PC-9 (cell line): ENCODE measurements around the gene AIF1L.

Experiments used
- CTCF ChIP-seq: fragments of 200-600 bp; sonication (generic); conservative IDR thresholded peaks from 2 replicates; pipeline ENCODE4 v1.6.1; 2017; ENCODE audit warnings: mixed run types, antibody characterized with exemption, mild to moderate bottlenecking, moderate library complexity
- EZH2 ChIP-seq: fragments of 200-600 bp; sonication (generic); IDR thresholded peaks from 2 replicates; pipeline ENCODE4 v1.8.0; 2017; ENCODE audit warnings: antibody characterized with exemption, low read depth

DNA sequence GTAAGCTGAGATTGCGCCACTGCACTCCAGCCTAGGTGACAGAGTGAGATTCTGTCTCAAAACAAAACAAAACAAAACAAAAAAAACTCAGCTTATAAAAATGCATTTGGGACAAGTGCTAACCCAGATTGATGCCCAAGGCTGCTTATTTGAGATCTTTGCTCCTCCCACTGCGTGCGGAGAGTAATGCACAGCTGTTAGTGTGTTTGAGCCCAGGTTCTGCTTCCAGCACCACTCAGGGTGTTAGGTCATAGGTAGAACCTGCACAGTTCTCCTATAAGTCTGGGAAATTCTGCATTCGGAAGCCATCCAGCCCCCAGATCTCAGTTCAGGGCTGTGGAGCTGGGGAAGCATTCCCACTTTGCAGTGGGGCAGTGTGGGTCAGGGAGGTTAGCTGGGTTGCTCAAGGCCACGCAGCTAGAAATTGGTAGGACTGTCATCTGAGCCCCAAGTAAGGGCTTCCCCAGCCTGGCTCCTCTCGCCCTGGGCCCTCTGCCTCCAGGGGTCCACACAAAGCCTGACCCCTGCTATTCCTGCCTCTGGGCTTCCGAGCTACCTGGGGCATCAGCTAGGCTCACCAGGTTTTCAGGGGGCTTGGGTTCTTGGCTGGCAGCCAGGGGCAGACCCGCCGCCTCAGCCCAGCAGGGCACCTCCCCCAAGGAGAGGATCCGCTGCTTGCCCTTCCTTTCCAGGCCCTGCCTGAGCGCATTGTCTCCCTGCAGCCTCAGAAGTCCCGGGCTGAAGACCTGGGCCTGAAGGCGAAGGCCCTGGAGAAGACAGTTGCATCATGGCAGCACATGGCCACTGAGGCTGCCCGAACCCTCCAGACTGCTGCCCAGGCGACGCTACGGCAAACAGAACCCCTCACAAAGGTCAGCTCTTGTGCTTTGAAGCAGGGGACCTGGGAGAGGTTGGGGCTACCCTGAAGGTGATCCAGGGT lies 17.6 kb upstream of the AIF1L start:
- TF ChIP-seq CTCF, result no peak
- no peak for TF ChIP-seq EZH2
